GM23338 (cell line): ENCODE data around the gene CEP350. TPM values are rescaled to one million over a fixed set of nuclear protein-coding genes. Genes with fewer than 3 reads are reported as not detected.

Source experiments
- ATAC-seq: fragments of 200-7000 bp; cut with Tn5 transposase; 3 replicates; pipeline ENCODE4 v1.9.1; 2020
- DNase-seq: peaks from one replicate; pipeline ENCODE4 v3.0.0-alpha.2; 2015; ENCODE audit warnings: low spot score
- H2AFZ ChIP-seq: fragments of 200-600 bp; sonication (generic); 2 replicates; pipeline ENCODE4 v1.8.0; 2016; ENCODE audit warnings: antibody characterized with exemption, mild to moderate bottlenecking, moderate library complexity
- H3F3A ChIP-seq: fragments of 200-600 bp; sonication (generic); replicated peaks from 2 replicates; pipeline ENCODE4 v1.8.0; 2017; ENCODE audit warnings: antibody characterized with exemption, mixed run types, low read depth
- H3K27ac ChIP-seq: fragments of 200-600 bp; sonication (generic); 2 replicates; pipeline ENCODE4 v1.6.1; 2016; ENCODE audit warnings: low read depth
- H3K27me3 ChIP-seq: fragments of 200-600 bp; sonication (generic); 2 replicates; pipeline ENCODE4 v1.8.0; 2016; ENCODE audit warnings: mild to moderate bottlenecking, mixed run types, moderate library complexity; ENCODE audit not compliant: insufficient read depth
- H3K36me3 ChIP-seq: fragments of 200-600 bp; sonication (generic); 2 replicates; pipeline ENCODE4 v1.8.0; 2016; ENCODE audit warnings: mild to moderate bottlenecking; ENCODE audit not compliant: insufficient read depth
- H3K4me1 ChIP-seq: fragments of 200-600 bp; sonication (generic); 2 replicates; pipeline ENCODE4 v1.8.0; 2016; ENCODE audit warnings: mild to moderate bottlenecking, moderate library complexity; ENCODE audit not compliant: insufficient read depth
- H3K4me2 ChIP-seq: fragments of 200-600 bp; sonication (generic); 2 replicates; pipeline ENCODE4 v1.7.1; 2017; ENCODE audit warnings: mixed run types
- H3K4me3 ChIP-seq: fragments of 200-600 bp; sonication (generic); 2 replicates; pipeline ENCODE4 v1.6.1; 2016; ENCODE audit warnings: mixed run types
- H3K79me2 ChIP-seq: fragments of 200-600 bp; sonication (generic); replicated peaks from 2 replicates; pipeline ENCODE4 v1.8.0; 2017; ENCODE audit warnings: mild to moderate bottlenecking; ENCODE audit not compliant: insufficient read depth
- H3K9me2 ChIP-seq: fragments of 200-600 bp; sonication (generic); 2 replicates; pipeline ENCODE4 v1.8.0; 2017; ENCODE audit not compliant: insufficient read depth
- H4K20me1 ChIP-seq: fragments of 200-600 bp; sonication (generic); replicated peaks from 2 replicates; pipeline ENCODE4 v1.8.0; 2017; ENCODE audit warnings: mild to moderate bottlenecking; ENCODE audit not compliant: insufficient read depth
- H3K27ac Mint-ChIP-seq: 2 replicates; pipeline ENCODE4 v1.8.0; 2020; ENCODE audit warnings: inconsistent platforms, mild to moderate bottlenecking, moderate library complexity, mixed read lengths
- H3K27me3 Mint-ChIP-seq: 3 replicates; pipeline ENCODE4 v1.8.0; 2022; ENCODE audit warnings: low read depth, mild to moderate bottlenecking, moderate library complexity, mixed read lengths, inconsistent platforms; ENCODE audit not compliant: insufficient read depth, poor library complexity
- H3K36me3 Mint-ChIP-seq: 3 replicates; pipeline ENCODE4 v1.8.0; 2021; ENCODE audit warnings: low read depth, mild to moderate bottlenecking, inconsistent platforms, moderate library complexity, mixed read lengths
- H3K4me1 Mint-ChIP-seq: 3 replicates; pipeline ENCODE4 v1.8.0; 2020; ENCODE audit warnings: mild to moderate bottlenecking, inconsistent platforms, mixed read lengths
- H3K4me3 Mint-ChIP-seq: 3 replicates; pipeline ENCODE4 v1.8.0; 2021; ENCODE audit warnings: moderate library complexity, mild to moderate bottlenecking, inconsistent platforms, mixed read lengths
- H3K9me3 Mint-ChIP-seq: 3 replicates; pipeline ENCODE4 v1.8.0; 2020; ENCODE audit warnings: moderate library complexity, mild to moderate bottlenecking, inconsistent platforms, mixed read lengths
- NANOG ChIP-seq: IDR thresholded peaks from 2 replicates; pipeline ENCODE4 v1.6.1; 2016; ENCODE audit warnings: antibody characterized with exemption, borderline replicate concordance
- POLR2AphosphoS5 ChIP-seq: IDR thresholded peaks from 2 replicates; pipeline ENCODE4 v1.6.1; 2016; ENCODE audit warnings: antibody characterized with exemption, low read depth
- ZNF114 ChIP-seq: fragments of 250-450 bp; sonication (Bioruptor Pico); IDR thresholded peaks from 2 replicates; pipeline ENCODE4 v1.5.0; 2020; ENCODE audit warnings: mild to moderate bottlenecking, moderate library complexity
- ZNF462 ChIP-seq: fragments of 250-450 bp; sonication (Bioruptor Pico); IDR thresholded peaks from 2 replicates; pipeline ENCODE4 v1.5.0; 2020; ENCODE audit warnings: mild to moderate bottlenecking, moderate library complexity
- polyA plus RNA-seq: library from polyadenylated mRNA; unstranded; fragments of >200 nt; fragmentation: Nextera tagmentation; extraction: Ambion mirVana; gene quantifications from 2 replicates; pipeline ENCODE4 v1.2.1, GENCODE V29; 2016
- total RNA-seq: library from RNA; depleted of rRNA; stranded (reverse); fragments of >200 nt; shearing (Covaris generic); gene quantifications from 2 replicates; pipeline ENCODE4 v1.2.3, GENCODE V29; 2014

The CEP350 gene
- total and polyA plus RNA-seq, 2 experiments from 2014 or later = 23.4 to 36.8 TPM

GRCh38 chr1:179917601-179918429 lies 36.8 kb upstream of the CEP350 start (continued):
- TF ChIP-seq ZNF114 (CRISPR knock-in tag) = no peak
- TF ChIP-seq ZNF462 (CRISPR knock-in tag) = no peak

GRCh38 chr1:179921472-179921871 lies 33.1 kb upstream of the CEP350 start:
- TF ChIP-seq POLR2AphosphoS5 (no peak), NANOG (peak; percentile 17; the same call in 1 of the 2 replicates)
- Mint-ChIP-seq H3K27me3 (no peaks in the 10 kb centered on the region), H3K36me3 (peaks cover 26% of the 10 kb centered on the region; the same call in 2 of the 3 replicates), H3K9me3 (no peaks in the 10 kb centered on the region), H3K27ac (peak overlapping the region; percentile 27; the same call in 1 of the 2 replicates), H3K4me1 (peaks cover 22% of the 10 kb centered on the region), H3K4me3 (no peak overlapping the region; the same call in 2 of the 3 replicates)
- ATAC-seq = peak; percentile 74
- H4K20me1 ChIP-seq = no peaks in the 10 kb centered on the region
- H3K4me2 ChIP-seq = peak overlapping the region; percentile 4
- no peaks in the 10 kb centered on the region for H3K27me3 ChIP-seq
- H3K27ac ChIP-seq = peak overlapping the region; percentile 82
- H3F3A ChIP-seq = no peaks in the 10 kb centered on the region
- H2AFZ ChIP-seq = no peak overlapping the region
- no peaks in the 10 kb centered on the region for H3K9me2 ChIP-seq
- H3K4me3 ChIP-seq = no peak overlapping the region
- H3K79me2 ChIP-seq = no peaks in the 10 kb centered on the region
- peaks cover 9% of the 10 kb centered on the region for H3K36me3 ChIP-seq
- peaks cover 25% of the 10 kb centered on the region for H3K4me1 ChIP-seq
- DNase-seq = peak; percentile 75
